Medulla oblongata (tissue), 1 donor: ENCODE results near the gene ASAP2.
A peak's percentile ranks its signal among the peaks of the same experiment; 100 is the strongest.
"Not testable (repeated sequence)": the region's sequence is repeated elsewhere in the genome, so short reads cannot be mapped to it uniquely, and the experiment has no call there.

Experiments used
- DNase-seq: peaks from one replicate; pipeline ENCODE4 v3.0.0-alpha.2; 2015; ENCODE audit errors: extremely low spot score

ASAP2 gene

GRCh38 chr2:9211496-9211895 is 4.9 kb downstream of the ASAP2 start:
- DNase-seq, result no peak

DNA sequence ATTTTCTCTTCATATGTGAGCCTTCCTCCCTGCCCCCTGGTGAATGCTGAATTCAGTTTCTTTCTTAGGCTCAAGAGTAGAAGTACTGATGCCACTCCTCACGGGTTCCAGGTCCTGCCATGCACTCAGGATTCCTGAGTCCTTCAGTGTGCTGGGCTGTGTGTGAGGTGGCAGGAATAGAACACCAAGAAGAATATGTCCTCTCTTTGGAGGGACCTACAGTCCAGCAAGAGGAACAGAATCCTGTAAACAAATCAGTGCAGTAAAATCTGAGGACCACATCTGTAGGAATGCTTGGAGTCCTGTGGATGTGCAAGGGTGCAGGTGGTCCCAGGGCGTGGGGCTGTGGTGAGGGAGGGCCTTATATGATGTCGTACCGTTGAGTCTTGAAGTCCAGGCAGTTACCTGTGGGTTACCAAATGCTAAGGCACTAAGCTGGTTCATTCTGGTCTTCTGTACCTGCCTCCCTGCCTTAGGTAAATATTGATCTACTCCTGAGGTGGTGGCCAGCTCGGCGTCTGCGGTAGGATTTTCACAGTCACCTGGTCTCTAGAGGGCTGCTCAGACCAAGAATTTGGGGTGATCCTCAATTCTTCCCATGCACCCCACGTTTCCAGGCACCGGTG is 5.5 kb downstream of the ASAP2 start:
- no peak for DNase-seq

- DNase-seq, result no peak
Observed at GRCh38 chr2:9212661-9213411, 6.2 kb downstream of the ASAP2 start.

GRCh38 chr2:9213477-9214051 is 7.0 kb downstream of the ASAP2 start:
- DNase-seq, result no peak

DNA sequence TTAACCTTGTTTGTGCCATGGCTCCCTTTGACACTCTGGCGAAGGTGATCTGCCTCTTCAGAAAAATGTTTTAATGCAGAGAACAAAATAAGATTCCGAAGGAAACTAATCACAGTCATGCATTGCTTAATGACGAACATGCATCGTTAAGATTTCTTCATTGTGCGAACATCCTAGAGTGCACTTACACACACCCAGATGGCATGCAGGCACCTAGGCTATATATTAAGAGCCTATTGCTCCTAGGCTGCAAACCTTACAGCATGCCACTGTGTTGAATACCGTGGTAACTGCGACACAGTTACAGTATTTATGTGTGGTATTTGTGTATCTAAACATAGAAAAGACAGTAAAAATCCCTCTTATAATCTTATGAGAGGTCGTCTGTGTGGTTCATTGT is 8.3 kb downstream of the ASAP2 start:
- no peak for DNase-seq

- no peak for DNase-seq
Observed at GRCh38 chr2:9215680-9216079, 9.1 kb downstream of the ASAP2 start.

GRCh38 chr2:9216143-9216542 is 9.5 kb downstream of the ASAP2 start:
- DNase-seq, result not testable (repeated sequence)

- DNase-seq, result no peak
Observed at GRCh38 chr2:9217838-9218770, 11.5 kb downstream of the ASAP2 start.

GRCh38 chr2:9219027-9219445 is 12.4 kb downstream of the ASAP2 start:
- no peak for DNase-seq

DNA sequence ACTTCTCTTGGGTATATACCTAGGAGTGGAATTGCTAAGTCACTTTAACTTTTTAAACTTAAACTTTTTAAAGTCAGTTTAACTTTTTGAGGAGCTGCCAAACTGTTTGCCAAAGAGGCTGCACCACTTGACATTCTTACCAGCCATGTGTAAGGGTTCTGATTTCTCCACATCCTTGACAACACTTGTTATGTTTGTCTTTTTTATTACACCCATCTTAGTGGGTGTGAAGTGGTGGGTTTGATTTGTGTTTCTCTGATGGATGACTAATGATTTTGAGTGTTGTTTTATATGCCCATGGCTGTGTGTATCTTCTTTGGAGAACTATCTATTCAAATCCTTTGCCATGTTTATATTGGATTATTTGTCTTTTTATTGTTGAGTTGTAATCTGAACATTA is 13.6 kb downstream of the ASAP2 start:
- no peak for DNase-seq

- no peak for DNase-seq
Observed at GRCh38 chr2:9221223-9221622, 14.6 kb downstream of the ASAP2 start.

DNA sequence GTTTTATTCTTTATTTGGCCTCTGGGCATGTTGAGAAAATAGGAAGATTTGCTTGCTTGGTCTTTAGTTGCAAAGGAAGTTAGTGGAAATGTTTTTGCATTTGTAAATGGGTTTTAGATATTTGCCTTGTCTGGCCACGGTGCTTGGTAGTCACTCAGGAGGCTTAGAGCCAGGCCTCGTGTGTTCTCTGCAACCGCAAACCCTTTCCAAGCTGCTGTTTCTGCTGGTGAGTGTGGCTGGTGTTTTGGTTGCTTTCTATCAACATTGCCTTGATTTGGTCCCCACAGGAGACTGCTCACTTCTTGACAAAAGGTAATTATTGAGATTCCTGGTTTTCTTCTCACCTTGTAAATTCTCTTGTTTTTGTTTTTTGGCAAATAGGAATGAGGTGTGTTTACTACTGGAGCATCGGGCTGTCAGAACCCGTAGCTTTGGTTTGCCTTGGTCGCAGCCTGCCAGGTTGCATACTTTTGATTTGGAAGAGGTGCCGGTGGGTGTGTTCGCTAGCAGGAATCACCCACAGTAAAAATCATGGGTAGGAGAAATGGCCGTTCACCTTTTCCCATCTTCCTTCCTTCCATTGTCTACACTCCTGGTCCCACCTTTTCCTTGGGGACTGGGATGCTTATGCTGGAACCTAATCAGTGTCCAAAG is 15.8 kb downstream of the ASAP2 start:
- peak; percentile 32 for DNase-seq

DNA sequence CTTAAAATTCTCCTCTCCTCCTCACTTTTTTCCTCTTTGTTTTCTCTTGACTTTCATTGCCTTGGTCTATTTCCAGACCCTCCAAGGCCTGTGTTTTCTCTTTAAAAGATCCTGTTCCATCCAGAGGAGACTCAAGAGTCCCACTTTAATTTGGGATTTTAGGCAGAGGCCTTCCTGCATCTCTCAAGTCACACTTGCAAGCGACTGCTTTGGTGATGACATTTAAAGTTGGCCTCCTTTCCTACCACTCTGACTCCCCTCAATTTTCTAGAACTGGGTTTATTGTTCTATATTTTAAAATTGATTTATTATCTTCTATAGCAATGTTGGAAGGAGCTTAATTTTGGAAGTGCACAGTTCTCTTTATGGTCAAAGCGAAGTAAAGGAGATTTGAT is 16.3 kb downstream of the ASAP2 start:
- DNase-seq, result no peak

- no peak for DNase-seq
Observed at GRCh38 chr2:9225806-9226205, 19.2 kb downstream of the ASAP2 start.

GRCh38 chr2:9226458-9227380 is 20.1 kb downstream of the ASAP2 start:
- no peak for DNase-seq

DNA sequence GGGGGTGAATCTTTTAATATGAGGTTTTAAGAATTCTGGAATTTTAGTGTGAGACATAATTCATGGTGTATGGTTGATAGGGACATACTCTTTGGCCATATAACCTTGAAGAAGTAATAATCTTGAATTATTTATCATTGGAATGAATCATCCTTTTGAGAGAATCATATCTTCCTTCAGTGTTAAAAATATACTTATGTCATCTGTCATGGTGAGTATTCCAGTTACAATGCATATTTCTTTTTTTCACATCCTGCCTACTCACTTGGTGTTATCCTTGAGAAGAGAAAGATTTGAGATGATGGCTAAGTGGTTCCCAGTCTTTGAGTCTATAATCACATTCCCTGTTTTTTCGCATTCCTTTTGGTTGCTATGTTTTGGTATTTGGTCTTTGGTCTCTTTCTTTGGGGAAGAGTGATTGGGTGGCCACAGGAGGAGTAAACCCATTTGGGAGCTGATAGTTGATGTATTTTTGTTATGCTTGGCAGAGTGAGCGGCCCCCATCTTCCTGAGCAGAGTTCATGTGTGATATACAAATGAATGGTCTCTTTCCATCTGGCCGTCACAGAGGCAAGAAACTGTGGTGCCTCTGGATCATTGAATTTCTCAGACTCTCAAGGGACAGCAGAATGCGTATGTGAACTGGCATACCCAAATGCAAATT is 21.6 kb downstream of the ASAP2 start:
- DNase-seq, result no peak

DNA sequence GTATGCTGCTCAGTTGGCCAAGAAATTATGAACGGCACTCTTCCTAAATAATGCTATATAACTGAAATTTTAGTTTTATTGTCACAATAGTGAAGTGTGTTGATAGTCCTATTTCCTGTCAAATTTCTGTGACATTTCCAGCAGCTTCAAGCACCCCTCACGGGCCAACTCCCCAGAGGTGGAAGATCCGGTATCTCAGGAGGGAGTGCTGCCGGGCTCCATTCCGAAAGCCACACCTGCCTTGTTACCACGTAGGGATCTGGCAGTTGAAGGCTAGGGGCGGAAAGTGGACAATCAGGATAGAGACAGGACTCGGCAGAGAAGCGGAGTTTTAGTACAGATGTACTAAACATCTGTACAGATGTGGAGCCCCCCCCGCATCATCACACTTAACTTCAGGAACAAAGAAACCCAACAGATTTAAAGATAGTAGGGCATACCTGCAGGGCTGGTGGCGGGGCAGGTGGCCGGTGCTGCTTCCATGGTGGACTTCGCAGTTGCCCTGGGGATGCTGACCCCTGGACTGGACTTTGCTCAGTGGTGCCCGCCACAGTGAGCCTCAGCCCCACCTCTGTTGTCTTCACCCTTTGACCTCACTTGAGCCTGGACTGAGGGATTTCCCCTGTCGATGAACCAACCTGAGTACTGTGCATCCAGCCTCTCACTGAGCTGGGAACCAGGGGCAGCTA is 22.3 kb downstream of the ASAP2 start:
- no peak for DNase-seq

DNA sequence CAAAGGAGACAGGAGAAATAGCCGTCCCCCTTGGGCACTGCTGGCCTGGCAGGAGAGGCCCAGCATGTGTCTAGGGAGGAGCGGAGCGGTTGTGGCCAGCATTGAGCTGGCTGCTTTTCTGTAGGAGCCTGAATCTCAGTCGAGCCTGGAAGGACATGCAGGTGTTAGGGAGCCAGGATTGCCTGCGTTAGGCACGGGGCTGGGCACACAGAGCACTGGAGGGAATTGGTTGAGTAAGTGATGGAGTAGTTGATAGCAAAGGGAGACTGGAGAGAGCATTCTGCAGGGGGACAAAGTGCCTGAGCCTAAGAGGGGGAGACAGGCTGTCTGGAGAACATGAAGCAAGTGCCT is 22.8 kb downstream of the ASAP2 start:
- no peak for DNase-seq

DNA sequence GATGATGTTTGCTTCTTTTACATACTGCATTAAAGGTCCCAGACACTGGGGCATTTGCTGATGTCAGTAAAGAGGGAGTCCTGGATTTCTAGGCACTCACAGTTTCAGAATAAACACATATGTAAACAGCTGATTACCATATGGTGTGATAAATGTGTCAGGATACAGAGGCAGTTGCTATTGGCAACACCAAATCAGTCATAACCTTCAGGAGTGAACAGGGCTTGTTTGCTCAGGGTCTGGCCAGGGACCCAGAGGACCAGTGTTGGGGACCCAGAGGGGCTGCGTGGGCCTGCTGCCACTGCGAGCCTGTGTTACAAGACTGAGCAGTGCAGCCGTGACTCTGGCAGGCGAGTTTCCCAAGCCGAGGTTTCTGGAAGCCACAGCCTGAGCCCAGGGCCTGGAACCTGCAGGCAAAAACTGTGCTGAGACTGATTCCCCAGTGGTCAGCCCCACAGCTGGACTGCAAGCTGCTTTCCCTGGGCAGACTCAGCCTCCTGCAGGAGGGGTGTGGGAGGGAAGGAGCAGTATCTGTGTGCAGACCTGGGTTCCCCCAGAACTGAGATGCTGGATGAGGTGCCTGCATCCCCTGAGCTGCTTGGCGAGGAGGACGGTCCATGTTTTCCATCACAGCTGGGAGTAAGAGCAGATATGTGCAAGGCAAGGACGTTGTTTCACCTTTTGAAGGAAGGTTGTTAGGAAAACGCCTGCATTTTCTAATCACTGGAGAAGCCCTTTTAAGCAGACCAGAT is 23.6 kb downstream of the ASAP2 start:
- DNase-seq, result no peak
